ENCODE measurements around the gene PLS3.

DNA sequence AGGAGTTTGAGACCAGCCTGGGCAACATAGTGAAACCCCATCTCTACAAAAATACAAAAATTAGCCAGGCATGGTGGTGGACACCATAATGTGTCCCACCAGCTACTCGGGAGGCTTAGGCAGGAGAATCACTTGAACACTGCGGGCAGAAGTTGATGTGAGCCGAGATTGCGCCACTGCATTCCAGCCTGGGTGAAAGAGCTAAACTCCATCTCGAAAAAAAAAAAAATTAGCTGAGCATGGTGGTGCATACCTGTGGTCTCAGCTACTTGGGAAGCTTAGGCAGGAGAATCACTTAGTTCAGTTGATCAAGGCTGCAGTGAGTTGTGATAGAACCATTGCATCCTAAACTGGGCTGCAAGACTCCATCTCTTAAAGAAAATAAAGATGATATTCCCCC, 91.2 kb downstream of the PLS3 start:
- TF ChIP-seq, protein P1, sequence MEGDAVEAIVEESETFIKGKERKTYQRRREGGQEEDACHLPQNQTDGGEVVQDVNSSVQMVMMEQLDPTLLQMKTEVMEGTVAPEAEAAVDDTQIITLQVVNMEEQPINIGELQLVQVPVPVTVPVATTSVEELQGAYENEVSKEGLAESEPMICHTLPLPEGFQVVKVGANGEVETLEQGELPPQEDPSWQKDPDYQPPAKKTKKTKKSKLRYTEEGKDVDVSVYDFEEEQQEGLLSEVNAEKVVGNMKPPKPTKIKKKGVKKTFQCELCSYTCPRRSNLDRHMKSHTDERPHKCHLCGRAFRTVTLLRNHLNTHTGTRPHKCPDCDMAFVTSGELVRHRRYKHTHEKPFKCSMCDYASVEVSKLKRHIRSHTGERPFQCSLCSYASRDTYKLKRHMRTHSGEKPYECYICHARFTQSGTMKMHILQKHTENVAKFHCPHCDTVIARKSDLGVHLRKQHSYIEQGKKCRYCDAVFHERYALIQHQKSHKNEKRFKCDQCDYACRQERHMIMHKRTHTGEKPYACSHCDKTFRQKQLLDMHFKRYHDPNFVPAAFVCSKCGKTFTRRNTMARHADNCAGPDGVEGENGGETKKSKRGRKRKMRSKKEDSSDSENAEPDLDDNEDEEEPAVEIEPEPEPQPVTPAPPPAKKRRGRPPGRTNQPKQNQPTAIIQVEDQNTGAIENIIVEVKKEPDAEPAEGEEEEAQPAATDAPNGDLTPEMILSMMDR (IDR thresholded peaks at IDR 0.05): no peak
- TF ChIP-seq EP300 (IDR thresholded peaks at IDR 0.05) (no peak), POLR2AphosphoS5 (IDR thresholded peaks at IDR 0.05) (no peak), POLR2A (IDR thresholded peaks at IDR 0.05; ENCODE audit: low read depth) (no peak)
